CD14-positive monocyte (primary cell): ENCODE measurements around the gene ATP6V0E1. TPM values are rescaled to one million over a fixed set of nuclear protein-coding genes. Genes with fewer than 3 reads are reported as not detected.

ENCODE experiments used
- DNase-seq, 3 donors: peaks; one replicate each; pipeline ENCODE4 v3.0.0-alpha.2; 2011 to 2022
- H2AFZ ChIP-seq: 2 replicates; pipeline ENCODE4 v1.6.0; 2012; ENCODE audit warnings: mild to moderate bottlenecking, low read depth, low read length, inconsistent platforms; ENCODE audit not compliant: insufficient read depth, poor library complexity, severe bottlenecking
- H3K27ac ChIP-seq, 2 donors: 1 replicate in 1 of 2; 2 replicates in 1 of 2; pipeline ENCODE4 v1.5.1; 2012 to 2013; ENCODE audit warnings: low read length in 2 of 2, control low read depth in 1 of 2, inconsistent platforms in 1 of 2, low read depth in 1 of 2, mild to moderate bottlenecking in 1 of 2
- H3K27me3 ChIP-seq, 2 donors: one replicate each; pipeline versions ENCODE4 v1.6.0 to v1.6.1; 2011 to 2013; ENCODE audit warnings: low read length in 2 of 2; ENCODE audit not compliant: control insufficient read depth in 2 of 2, insufficient read depth in 2 of 2
- H3K36me3 ChIP-seq, 2 donors: replicated peaks in 1 of 2; 1 replicate in 1 of 2; 2 replicates in 1 of 2; pipeline versions ENCODE4 v1.5.1 to v1.6.1; 2012 to 2013; ENCODE audit warnings: low read length in 2 of 2, control low read depth in 1 of 2, inconsistent platforms in 1 of 2, mild to moderate bottlenecking in 1 of 2; ENCODE audit not compliant: insufficient read depth in 2 of 2, control insufficient read depth in 1 of 2
- H3K4me1 ChIP-seq, 2 donors: 1 replicate in 1 of 2; 2 replicates in 1 of 2; pipeline versions ENCODE4 v1.5.1 to v1.6.1; 2012 to 2013; ENCODE audit warnings: low read length in 2 of 2, control low read depth in 1 of 2, inconsistent platforms in 1 of 2, mild to moderate bottlenecking in 1 of 2, moderate library complexity in 1 of 2; ENCODE audit not compliant: insufficient read depth in 2 of 2, control insufficient read depth in 1 of 2
- H3K4me2 ChIP-seq: replicated peaks from 2 replicates; pipeline ENCODE3; 2012; ENCODE audit warnings: low read length, moderate library complexity, mild to moderate bottlenecking; ENCODE audit not compliant: poor library complexity, severe bottlenecking; ENCODE audit errors: extremely low read depth
- H3K4me3 ChIP-seq, 3 experiments: fragments of 200-600 bp in 1 of 3; sonication (generic) in 1 of 3; replicated peaks in 1 of 3; 1 replicate in 2 of 3; 2 replicates in 1 of 3; pipeline ENCODE4 v1.5.1; 2011 to 2013; ENCODE audit warnings: low read length in 3 of 3, mild to moderate bottlenecking in 3 of 3, control low read depth in 2 of 3, low read depth in 2 of 3, inconsistent platforms in 1 of 3, moderate library complexity in 1 of 3
- H3K79me2 ChIP-seq: 2 replicates; pipeline ENCODE4 v1.6.0; 2012; ENCODE audit warnings: mild to moderate bottlenecking, control low read depth, inconsistent platforms, low read length, moderate library complexity; ENCODE audit not compliant: insufficient read depth
- H3K9ac ChIP-seq: 2 replicates; pipeline ENCODE4 v1.6.0; 2017; ENCODE audit warnings: low read length, mild to moderate bottlenecking; ENCODE audit not compliant: insufficient read depth, poor library complexity, severe bottlenecking
- H3K9me3 ChIP-seq, 2 donors: replicated peaks in 1 of 2; 1 replicate in 1 of 2; 2 replicates in 1 of 2; pipeline versions ENCODE4 v1.5.1 to v1.6.1; 2012 to 2013; ENCODE audit warnings: low read length in 2 of 2, control low read depth in 1 of 2; ENCODE audit not compliant: control insufficient read depth in 1 of 2, insufficient read depth in 1 of 2
- H4K20me1 ChIP-seq: 2 replicates; pipeline ENCODE4 v1.6.0; 2012; ENCODE audit warnings: mild to moderate bottlenecking, low read length, control low read depth, moderate library complexity; ENCODE audit not compliant: insufficient read depth
- H3K27ac Mint-ChIP-seq, 7 donors: one replicate each; pipeline ENCODE4 v1.8.0; 2020; ENCODE audit warnings: mild to moderate bottlenecking in 7 of 7, mixed read lengths in 7 of 7, moderate library complexity in 6 of 7, inconsistent platforms in 2 of 7
- H3K27me3 Mint-ChIP-seq, 3 donors: one replicate each; pipeline ENCODE4 v1.8.0; 2021 to 2022; ENCODE audit warnings: low read depth in 3 of 3, mild to moderate bottlenecking in 3 of 3, mixed read lengths in 3 of 3, moderate library complexity in 3 of 3, inconsistent platforms in 1 of 3
- H3K36me3 Mint-ChIP-seq, 2 donors: one replicate each; pipeline ENCODE4 v1.8.0; 2020; ENCODE audit warnings: mixed read lengths in 2 of 2, inconsistent platforms in 1 of 2, mild to moderate bottlenecking in 1 of 2
- H3K4me1 Mint-ChIP-seq: one replicate; pipeline ENCODE4 v1.8.0; 2020; ENCODE audit warnings: mild to moderate bottlenecking, mixed read lengths
- H3K4me3 Mint-ChIP-seq, 2 donors: one replicate each; pipeline ENCODE4 v1.8.0; 2020; ENCODE audit warnings: mild to moderate bottlenecking in 2 of 2, mixed read lengths in 2 of 2, moderate library complexity in 1 of 2
- H3K9me3 Mint-ChIP-seq, 7 donors: one replicate each; pipeline ENCODE4 v1.8.0; 2020 to 2022; ENCODE audit warnings: mixed read lengths in 7 of 7, mild to moderate bottlenecking in 6 of 7, moderate library complexity in 6 of 7, inconsistent platforms in 2 of 7
- CTCF ChIP-seq: fragments of 200-600 bp; IDR thresholded peaks from one replicate; pipeline ENCODE4 v1.8.0; 2022; ENCODE audit warnings: antibody characterized with exemption, mild to moderate bottlenecking
- WGBS: methylation state at CpG from one replicate; pipeline ENCODE4 v1.1.5; 2013; ENCODE audit warnings: missing lambda C conversion rate; ENCODE audit not compliant: insufficient coverage; 5-methylcytosine and 5-hydroxymethylcytosine counted together
- intact Hi-C, 2 donors: fragments of 100-400 bp; cut with micrococcal nuclease; formaldehyde crosslinking; loops; one replicate each; pipeline versions ENCODE4 v1.15.0 to v1.15.1; 2023
- polyA plus RNA-seq, 3 donors: library from polyadenylated mRNA; depleted of rRNA in 1 of 3; unstranded in 2 of 3; stranded (reverse) in 1 of 3; fragments of 300-500 nt in 2 of 3; fragments of >200 nt in 1 of 3; fragmentation: Illumina TruSeq in 2 of 3; gene quantifications; 1 replicate in 2 of 3; 2 replicates in 1 of 3; pipeline ENCODE4 v1.2.3, GENCODE V29; 2012 to 2021

Gene ATP6V0E1
- polyA plus RNA-seq, 3 donors: 216 to 760 (median 698) TPM

DNA sequence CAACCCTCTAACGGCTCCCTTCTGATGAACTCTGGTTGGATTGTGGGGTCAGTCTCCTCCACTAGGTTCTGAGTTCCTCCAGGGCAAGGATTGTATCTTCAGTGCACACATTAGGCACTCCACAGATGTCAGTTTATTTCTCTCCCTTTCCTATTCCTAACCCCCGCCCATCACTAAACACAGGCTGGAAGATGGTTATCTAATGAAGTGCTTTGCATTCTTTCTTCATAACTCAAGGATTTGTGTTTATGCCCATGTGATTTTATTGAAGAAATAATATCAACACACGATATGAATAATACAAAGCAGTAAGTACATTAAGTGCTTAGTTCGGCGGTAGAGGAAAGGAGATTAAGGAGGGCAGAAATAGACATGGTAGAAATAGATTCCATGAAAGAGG, 68.2 kb downstream of the ATP6V0E1 start:
- Histone ChIP-seq H3K4me2 (no peak overlapping the region), H3K4me1 (peaks cover 14 to 15% of the 10 kb centered on the region in 2 donors), H3K9ac (no peak overlapping the region), H3K4me3 (no peak overlapping the region), H2AFZ (no peak overlapping the region), H4K20me1 (peaks cover 6% of the 10 kb centered on the region), H3K36me3 (no peaks in the 10 kb centered on the region), H3K79me2 (peaks cover 6% of the 10 kb centered on the region), H3K9me3 (no peaks in the 10 kb centered on the region), H3K27me3 (no peaks in the 10 kb centered on the region), H3K27ac (no peak overlapping the region)
- WGBS: no CpG with 5 or more reads among the region's 5 CpGs
- intact Hi-C loops: no loop called here
- Mint-ChIP-seq H3K36me3 (no peaks in the 10 kb centered on the region), H3K27ac (no peak overlapping the region), H3K4me1 (peaks cover 16% of the 10 kb centered on the region), H3K27me3 (peaks cover 1 to 7% (median 3%) of the 10 kb centered on the region in 3 donors), H3K4me3 (no peak overlapping the region), H3K9me3 (no peaks in the 10 kb centered on the region)
- TF ChIP-seq CTCF: no peak
- no peak for DNase-seq

GRCh38 chr5:173053041-173053440, 69.5 kb downstream of the ATP6V0E1 start:
- TF ChIP-seq CTCF: no peak
- H2AFZ ChIP-seq: no peak overlapping the region

More at GRCh38 chr5:173053041-173053440, 69.5 kb downstream of the ATP6V0E1 start:
- Histone ChIP-seq H3K4me1 (peaks cover 19 to 22% of the 10 kb centered on the region in 2 donors), H4K20me1 (peaks cover 14% of the 10 kb centered on the region), H3K79me2 (peaks cover 16% of the 10 kb centered on the region), H3K36me3 (no peaks in the 10 kb centered on the region), H3K4me3 (no peak overlapping the region), H3K4me2 (no peak overlapping the region), H3K9me3 (no peaks in the 10 kb centered on the region), H3K27ac (no peak overlapping the region), H3K9ac (no peak overlapping the region), H3K27me3 (no peaks in the 10 kb centered on the region)
- H3K4me3 Mint-ChIP-seq: no peak overlapping the region
- no peak overlapping the region for H3K27ac Mint-ChIP-seq
- no peaks in the 10 kb centered on the region for H3K36me3 Mint-ChIP-seq
- DNase-seq: no peak
- H3K9me3 Mint-ChIP-seq: no peaks in the 10 kb centered on the region
- H3K4me1 Mint-ChIP-seq: peaks cover 21% of the 10 kb centered on the region
- WGBS: 100% methylated on average over 1 of the region's 3 CpGs
- intact Hi-C loops: no loop called here
- H3K27me3 Mint-ChIP-seq: peaks cover 1 to 5% (median 3%) of the 10 kb centered on the region in 3 donors
